NCI-H187 (cell line): ENCODE data around the gene TSPAN5.

Experiments used
- DNase-seq, 2 experiments: peaks; one replicate each; lab custom pipeline; 2025; lab: John Stamatoyannopoulos, UW

The TSPAN5 gene

DNA sequence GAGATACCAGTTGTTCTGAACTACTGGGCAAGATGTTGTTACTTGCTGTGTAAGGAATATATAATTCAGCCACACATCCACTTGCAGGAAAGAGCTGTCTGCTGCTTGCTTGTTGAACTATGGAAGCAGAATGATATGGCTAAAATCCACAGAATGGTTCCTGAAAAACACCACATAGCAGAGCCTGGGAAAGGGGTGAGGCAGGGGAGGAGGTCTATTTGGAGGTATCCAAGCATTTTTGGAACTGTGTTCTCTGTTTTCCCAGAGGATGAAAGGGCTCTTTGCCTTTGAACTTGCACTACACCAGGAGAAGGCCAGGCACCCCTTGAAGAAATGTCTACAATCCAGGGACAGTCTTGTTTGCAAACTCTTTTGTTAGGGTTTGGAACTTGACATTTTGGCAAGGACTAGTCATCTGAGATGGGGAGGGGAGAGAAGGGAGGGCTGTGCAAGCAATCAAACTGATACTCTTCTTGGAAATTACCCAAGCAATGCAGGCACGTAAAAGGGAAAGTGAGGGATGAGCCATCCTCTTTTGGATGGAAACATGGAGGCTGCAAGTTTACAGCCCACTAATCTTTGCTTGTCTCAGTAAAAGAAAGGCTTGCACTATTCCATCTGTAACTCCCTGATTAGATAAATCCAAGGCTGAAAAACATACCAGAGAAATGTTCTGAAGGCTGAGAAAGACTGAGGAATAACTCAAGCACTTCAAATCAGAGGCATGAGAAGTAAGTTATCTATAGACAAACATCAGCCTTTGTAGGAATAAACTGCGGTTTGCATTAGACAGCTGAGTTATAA lies 141.0 kb downstream of the TSPAN5 start:
- no peak for DNase-seq

DNA sequence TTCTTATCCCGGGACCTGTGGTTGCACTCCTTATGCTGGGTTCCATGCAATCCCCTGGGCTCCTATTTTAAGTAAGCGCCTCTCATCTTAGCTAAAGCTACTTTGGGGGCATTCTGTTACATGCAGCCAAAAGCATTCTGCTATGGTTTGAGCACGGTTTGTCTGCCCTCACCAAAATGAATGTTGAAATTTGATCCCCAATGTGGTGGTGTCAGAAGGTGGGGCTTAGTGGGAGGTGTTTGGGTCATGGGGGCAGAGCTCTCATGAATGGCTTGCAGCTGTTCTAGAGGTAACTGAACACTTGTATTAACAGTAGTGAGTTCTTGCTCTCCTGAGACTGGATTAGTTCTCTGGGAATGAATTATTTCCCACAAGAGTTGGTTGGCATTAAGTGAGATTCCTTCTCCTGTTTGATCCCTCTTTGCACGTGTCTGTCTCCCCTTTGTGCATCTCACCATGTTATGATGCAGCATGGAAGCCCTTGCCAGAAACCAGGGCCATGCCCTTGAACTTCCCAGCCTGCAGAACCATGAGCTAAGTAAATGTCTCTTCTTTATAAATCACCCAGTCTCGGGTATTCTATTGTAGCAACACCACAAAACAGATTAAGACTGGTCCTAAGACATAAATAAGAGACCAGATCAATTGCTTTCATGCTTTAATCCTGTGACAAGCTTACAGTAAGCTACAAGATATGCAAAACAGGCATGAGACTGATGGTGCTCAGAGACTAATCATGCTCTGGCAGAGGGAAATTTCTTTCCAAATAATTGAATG lies 141.8 kb downstream of the TSPAN5 start:
- no peak for DNase-seq

GRCh38 chr4:98516042-98516440 lies 142.4 kb downstream of the TSPAN5 start:
- no peak for DNase-seq

DNA sequence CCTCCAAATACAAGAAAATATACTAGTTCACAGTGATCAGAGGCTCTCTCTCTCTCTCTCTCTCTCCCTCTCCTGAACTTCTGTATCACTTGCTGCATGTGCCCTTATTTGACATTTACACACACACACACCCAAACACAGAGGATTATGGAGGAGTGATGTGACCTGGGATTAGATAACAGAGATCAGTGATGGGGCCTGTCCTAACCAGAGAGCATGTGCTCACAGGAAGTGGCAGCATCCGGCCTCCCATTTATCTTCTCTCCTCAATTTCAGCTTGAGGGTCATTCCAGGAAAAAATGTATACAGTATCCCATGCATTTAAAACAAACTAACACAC lies 143.0 kb downstream of the TSPAN5 start:
- DNase-seq = no peak

DNA sequence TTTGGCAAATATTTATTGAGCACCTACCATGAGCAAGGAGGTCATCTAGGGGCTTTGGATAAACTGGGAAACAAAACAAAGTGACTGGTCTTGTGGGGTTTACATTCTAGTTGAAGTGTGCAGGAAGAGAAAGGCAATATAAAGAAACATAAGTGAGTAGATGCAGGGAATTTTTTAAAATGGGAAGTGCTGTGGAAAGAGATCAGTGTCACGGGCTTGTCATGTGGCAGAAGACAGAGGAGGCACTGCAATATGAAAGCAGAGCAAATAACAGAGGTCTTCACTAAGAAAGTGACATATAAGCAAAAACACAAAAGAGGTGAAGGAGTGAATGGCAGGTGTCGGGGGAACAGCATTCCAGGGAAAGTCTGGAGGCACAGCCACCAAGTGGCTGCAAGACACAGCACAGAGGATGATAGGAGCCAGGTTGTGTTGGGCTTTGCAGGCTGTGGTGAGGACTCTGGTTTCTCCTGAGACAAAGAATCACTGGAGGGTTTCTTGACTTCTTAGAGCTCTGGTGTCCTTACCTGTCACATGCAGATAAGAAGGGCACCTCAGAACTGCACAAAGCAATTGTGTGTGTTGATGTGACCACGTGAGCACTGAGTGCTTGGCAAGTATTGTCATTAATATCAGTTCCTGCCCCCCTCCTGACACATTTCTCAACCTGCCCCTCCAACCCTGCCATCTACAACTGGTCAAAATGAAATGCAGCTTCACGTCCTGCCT lies 143.5 kb downstream of the TSPAN5 start:
- no peak for DNase-seq

- DNase-seq = no peak
Measured at GRCh38 chr4:98512918-98513317, 145.5 kb downstream of the TSPAN5 start.

DNA sequence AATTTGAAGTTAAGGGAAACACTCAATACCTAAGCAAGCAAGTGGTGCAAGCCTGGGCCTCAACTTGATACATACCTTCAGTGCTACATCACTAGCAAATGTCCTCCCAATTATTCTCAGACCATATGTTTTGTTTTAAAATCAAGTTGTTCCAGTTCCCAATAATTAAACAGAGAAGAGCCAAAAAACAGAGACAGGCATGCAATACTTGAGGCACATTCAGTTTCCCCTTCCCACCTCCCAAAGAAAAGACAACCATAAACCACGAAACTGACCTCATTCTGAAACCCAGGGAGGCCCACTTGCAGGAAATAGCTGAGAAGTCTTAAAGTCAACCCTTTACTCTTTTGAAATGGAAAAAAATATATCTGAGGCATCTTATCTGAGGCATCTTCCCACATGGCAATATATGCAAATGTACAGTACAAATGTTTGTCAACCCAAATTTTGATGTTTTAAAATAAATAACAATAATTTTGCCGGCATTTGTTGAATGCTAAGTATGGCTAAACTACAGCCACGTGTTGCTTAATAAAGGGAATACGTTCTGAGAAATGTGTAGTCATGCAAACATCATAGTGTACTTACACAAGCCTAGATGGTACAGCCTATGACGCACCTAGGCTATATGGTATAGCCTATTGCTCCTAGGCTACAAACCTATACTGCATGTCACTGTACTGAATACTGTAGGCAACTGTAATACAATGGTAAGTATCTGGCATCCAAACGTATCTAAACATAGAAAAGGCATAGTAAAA lies 147.5 kb downstream of the TSPAN5 start:
- DNase-seq = no peak

DNA sequence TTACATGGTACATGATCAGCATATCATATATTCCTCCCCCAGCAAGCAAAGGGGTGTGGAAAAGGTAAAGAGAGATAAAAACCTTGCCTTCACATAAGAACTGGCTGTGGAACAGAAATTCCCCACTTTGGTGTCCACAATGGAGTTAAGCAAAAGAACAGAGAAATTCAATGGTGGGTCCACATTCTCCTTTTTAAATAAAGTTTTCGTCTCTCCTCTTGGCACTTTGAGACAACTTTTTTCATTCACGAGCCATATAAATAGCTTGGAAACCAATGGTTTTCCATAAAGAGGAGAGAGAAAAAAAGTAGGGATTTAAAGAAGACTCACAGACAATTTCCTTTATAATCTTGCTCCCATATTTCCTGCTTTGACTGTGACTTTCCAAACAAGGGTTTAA lies 148.1 kb downstream of the TSPAN5 start:
- DNase-seq = no peak

GRCh38 chr4:98509721-98510120 lies 148.7 kb downstream of the TSPAN5 start:
- no peak for DNase-seq

GRCh38 chr4:98508829-98509598 lies 149.4 kb downstream of the TSPAN5 start:
- DNase-seq = no peak

DNA sequence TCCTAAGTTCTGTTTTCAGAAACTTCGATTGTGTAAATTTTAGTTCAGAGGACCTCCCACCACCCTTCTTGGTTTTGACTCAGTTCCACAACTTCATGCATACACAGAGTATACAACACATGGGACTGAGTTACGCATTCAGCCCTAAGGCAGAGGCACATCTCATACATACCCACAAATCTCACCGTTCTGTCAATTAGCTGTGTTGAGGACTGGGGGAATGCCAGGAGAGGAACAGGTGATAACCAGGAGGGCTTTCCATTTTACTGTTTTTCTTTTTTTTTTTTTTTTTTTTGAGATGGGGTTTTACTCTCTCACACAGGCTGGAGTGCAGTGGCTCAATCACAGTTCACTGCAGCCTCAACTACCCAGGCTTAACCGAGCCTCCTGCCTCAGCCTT lies 150.2 kb downstream of the TSPAN5 start:
- no peak for DNase-seq

- no peak for DNase-seq
Measured at GRCh38 chr4:98507299-98507698, 151.1 kb downstream of the TSPAN5 start.

DNA sequence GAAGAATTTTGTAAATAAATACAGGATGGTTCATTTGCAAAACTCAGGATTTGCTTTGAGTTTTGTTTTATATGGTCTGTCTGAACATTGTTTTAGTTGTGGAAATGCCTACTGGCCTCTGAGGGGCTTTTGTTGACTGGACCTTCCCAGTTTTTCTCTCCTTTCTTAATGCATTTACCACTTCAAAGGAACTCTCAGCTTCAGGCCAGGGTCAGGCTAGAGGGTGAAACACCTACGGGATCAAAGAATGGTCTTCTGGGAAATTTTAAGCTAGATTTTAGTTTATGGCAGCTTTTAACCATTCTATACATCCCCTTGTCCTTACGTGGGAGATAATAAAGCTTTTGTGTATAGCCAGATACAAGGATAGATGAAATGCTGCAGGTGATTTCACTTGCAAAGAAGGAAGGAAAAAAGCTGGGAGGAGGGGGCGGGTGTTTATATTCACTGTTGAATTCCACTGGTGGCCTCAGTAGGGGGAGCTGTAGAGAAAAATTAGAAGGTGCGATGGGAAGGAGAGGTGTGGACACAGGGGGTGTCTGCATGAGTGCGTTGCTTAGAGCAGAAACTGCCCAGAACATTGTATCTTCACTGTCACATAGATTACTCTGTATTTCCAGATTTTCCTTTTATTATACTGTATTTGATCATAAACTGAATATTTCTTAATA lies 151.8 kb downstream of the TSPAN5 start:
- DNase-seq = no peak

GRCh38 chr4:98505992-98506391 lies 152.4 kb downstream of the TSPAN5 start:
- DNase-seq = no peak

- DNase-seq = no peak
Measured at GRCh38 chr4:98504091-98504490, 154.3 kb downstream of the TSPAN5 start.

DNA sequence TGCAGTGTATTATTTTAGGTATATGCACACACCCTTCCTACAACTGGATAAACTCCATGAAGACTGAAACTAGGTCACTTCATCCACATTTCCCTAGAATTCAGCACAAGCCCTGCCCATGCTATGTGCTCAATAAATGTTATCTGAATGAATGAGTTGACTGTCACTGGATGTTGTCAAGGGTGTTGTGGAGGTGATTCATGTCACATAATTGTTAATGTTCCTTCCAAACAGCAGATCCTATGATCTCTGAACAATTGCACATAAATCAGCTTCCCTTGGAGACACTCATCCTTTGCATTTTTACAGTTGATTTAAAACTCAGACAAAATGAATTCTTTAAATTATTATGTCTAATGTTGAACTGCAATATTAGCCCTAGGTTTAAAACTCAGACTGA lies 154.7 kb downstream of the TSPAN5 start:
- DNase-seq = no peak

DNA sequence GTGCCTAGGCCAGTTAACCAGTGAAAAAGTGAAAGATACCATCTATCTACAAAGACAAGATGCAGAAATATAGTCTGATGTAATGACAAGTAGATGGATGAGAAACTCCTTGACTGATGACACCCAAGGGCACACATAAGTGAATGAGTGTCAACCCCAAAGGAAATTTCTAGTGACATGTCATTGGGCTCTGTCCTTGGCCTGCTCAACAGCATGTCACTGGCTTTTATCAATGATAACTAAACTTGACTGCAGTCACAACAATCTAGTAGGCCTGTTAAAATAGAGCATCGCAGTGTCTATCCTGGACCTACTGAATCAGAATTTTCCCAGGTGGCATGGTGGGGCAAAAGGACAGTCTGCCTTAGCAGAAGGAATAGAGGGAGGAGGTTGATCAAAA lies 155.8 kb downstream of the TSPAN5 start:
- DNase-seq = no peak

GRCh38 chr4:98502031-98502430 lies 156.4 kb downstream of the TSPAN5 start:
- no peak for DNase-seq

GRCh38 chr4:98501383-98501782 lies 157.0 kb downstream of the TSPAN5 start:
- no peak for DNase-seq

DNA sequence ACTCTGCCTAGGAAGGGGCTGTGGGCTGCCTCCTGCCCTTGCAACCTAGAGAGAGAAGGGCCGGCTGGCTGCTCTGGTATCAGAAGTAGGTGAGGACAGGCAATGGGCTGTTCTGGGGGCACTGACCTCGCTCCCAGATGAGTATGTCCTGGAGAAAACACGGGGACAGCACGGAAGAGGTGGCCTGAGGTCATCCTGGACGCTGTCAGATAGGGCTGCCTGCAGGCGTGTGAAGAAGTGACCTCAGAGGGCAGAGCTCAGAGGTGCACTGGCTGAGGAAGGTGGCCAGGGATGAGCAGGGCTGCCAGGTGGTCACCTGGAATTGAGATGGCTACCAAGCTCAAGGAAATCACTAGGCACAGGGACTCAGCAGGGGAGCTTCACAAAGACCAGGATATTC lies 159.6 kb downstream of the TSPAN5 start:
- no peak for DNase-seq
